Neuronal stem cell (in vitro differentiated cells): ENCODE measurements around the gene SDHAF2. TPM values are rescaled to one million over a fixed set of nuclear protein-coding genes. Genes with fewer than 3 reads are reported as not detected.
"Not testable (repeated sequence)": the region's sequence is repeated elsewhere in the genome, so short reads cannot be mapped to it uniquely, and the experiment has no call there.

Experiments used
- DNase-seq: peaks from one replicate; pipeline ENCODE4 v3.0.0-alpha.2; 2013; ENCODE audit warnings: low spot score
- H2AFZ ChIP-seq: one replicate; pipeline ENCODE4 v1.6.1; 2013; ENCODE audit warnings: mild to moderate bottlenecking, low read length, inconsistent platforms
- H2AK5ac ChIP-seq: 2 replicates; pipeline ENCODE4 v1.6.1; 2013; ENCODE audit warnings: low read depth, mild to moderate bottlenecking, inconsistent platforms, low read length, moderate library complexity, mixed read lengths
- H2BK120ac ChIP-seq: 2 replicates; pipeline ENCODE4 v1.6.1; 2013; ENCODE audit warnings: low read depth, mild to moderate bottlenecking, inconsistent platforms, low read length, moderate library complexity, mixed read lengths
- H2BK12ac ChIP-seq: one replicate; pipeline ENCODE4 v1.6.1; 2013; ENCODE audit warnings: low read length, inconsistent platforms
- H2BK15ac ChIP-seq: 2 replicates; pipeline ENCODE4 v1.6.1; 2013; ENCODE audit warnings: mild to moderate bottlenecking, low read length, inconsistent platforms, mixed read lengths
- H2BK5ac ChIP-seq: one replicate; pipeline ENCODE4 v1.6.1; 2013; ENCODE audit warnings: inconsistent platforms, mild to moderate bottlenecking, low read length, moderate library complexity
- H3K14ac ChIP-seq: one replicate; pipeline ENCODE4 v1.6.1; 2013; ENCODE audit warnings: low read length, inconsistent platforms
- H3K18ac ChIP-seq: 2 replicates; pipeline ENCODE4 v1.6.1; 2013; ENCODE audit warnings: low read length, inconsistent platforms
- H3K23ac ChIP-seq: 2 replicates; pipeline ENCODE4 v1.6.1; 2013; ENCODE audit warnings: low read depth, mild to moderate bottlenecking, mixed read lengths, low read length, inconsistent platforms; ENCODE audit not compliant: poor library complexity
- H3K27ac ChIP-seq: replicated peaks from 3 replicates; pipeline ENCODE4 v1.5.1; 2013; ENCODE audit warnings: low read length, inconsistent platforms
- H3K27me3 ChIP-seq, 3 experiments: 2 replicates each; pipeline ENCODE4 v1.6.1; 2013; ENCODE audit warnings: low read length in 3 of 3, mild to moderate bottlenecking in 2 of 3, inconsistent platforms in 1 of 3, low read depth in 1 of 3, mixed read lengths in 1 of 3, moderate library complexity in 1 of 3; ENCODE audit not compliant: control insufficient read depth in 3 of 3, insufficient read depth in 3 of 3
- H3K36me3 ChIP-seq, 2 donors: replicated peaks in 1 of 2; 2 replicates each; pipeline ENCODE4 v1.6.1; 2013; ENCODE audit warnings: low read length in 2 of 2; ENCODE audit not compliant: control insufficient read depth in 2 of 2, insufficient read depth in 2 of 2
- H3K4ac ChIP-seq: 2 replicates; pipeline ENCODE4 v1.6.1; 2013; ENCODE audit warnings: inconsistent platforms, mild to moderate bottlenecking, low read length, moderate library complexity
- H3K4me1 ChIP-seq, 2 donors: 1 replicate in 1 of 2; 2 replicates in 1 of 2; pipeline ENCODE4 v1.6.1; 2013; ENCODE audit warnings: low read length in 2 of 2, low read depth in 1 of 2; ENCODE audit not compliant: control insufficient read depth in 2 of 2, insufficient read depth in 1 of 2
- H3K4me2 ChIP-seq: one replicate; pipeline ENCODE4 v1.6.1; 2013; ENCODE audit warnings: mild to moderate bottlenecking, low read length, inconsistent platforms; ENCODE audit not compliant: insufficient read depth, poor library complexity, severe bottlenecking
- H3K4me3 ChIP-seq, 2 donors: 2 replicates each; pipeline ENCODE4 v1.5.1; 2013; ENCODE audit warnings: low read length in 2 of 2, mild to moderate bottlenecking in 2 of 2, inconsistent platforms in 1 of 2, moderate library complexity in 1 of 2
- H3K79me1 ChIP-seq: one replicate; pipeline ENCODE4 v1.6.1; 2013; ENCODE audit warnings: low read depth, mild to moderate bottlenecking, inconsistent platforms, low read length, moderate library complexity
- H3K9ac ChIP-seq: one replicate; pipeline ENCODE4 v1.6.1; 2013; ENCODE audit warnings: mild to moderate bottlenecking, low read depth, low read length, inconsistent platforms; ENCODE audit not compliant: poor library complexity
- H3K9me3 ChIP-seq, 2 donors: replicated peaks in 1 of 2; 2 replicates each; pipeline versions ENCODE3 to v1.6.1; 2013; ENCODE audit warnings: low read length in 2 of 2, mild to moderate bottlenecking in 2 of 2, inconsistent platforms in 1 of 2, low read depth in 1 of 2, mixed read lengths in 1 of 2, moderate library complexity in 1 of 2; ENCODE audit not compliant: control insufficient read depth in 2 of 2, insufficient read depth in 1 of 2
- H4K8ac ChIP-seq: one replicate; pipeline ENCODE4 v1.6.1; 2013; ENCODE audit warnings: low read depth, mild to moderate bottlenecking, inconsistent platforms, low read length, moderate library complexity
- H4K91ac ChIP-seq: one replicate; pipeline ENCODE4 v1.6.1; 2013; ENCODE audit warnings: low read length, low read depth, mild to moderate bottlenecking, inconsistent platforms; ENCODE audit not compliant: poor library complexity
- WGBS, 2 donors: extraction: QIAGEN DNeasy Blood & Tissue Kit; methylation state at CpG; one replicate each; pipeline ENCODE4 v1.1.7; 2013; ENCODE audit warnings: missing lambda C conversion rate in 2 of 2, mixed read lengths in 1 of 2; ENCODE audit not compliant: insufficient read length in 2 of 2, insufficient replicate concordance in 1 of 2; ENCODE audit errors: extremely low coverage in 2 of 2; 5-methylcytosine and 5-hydroxymethylcytosine counted together
- polyA plus RNA-seq, 2 experiments: library from polyadenylated mRNA; stranded (reverse); fragments of 200-250 nt; gene quantifications; one replicate each; pipeline ENCODE4 v1.2.3, GENCODE V29; 2013

The SDHAF2 gene
- polyA plus RNA-seq (2013, experiment 1 of 2): 16.8 TPM
- 16.3 TPM for polyA plus RNA-seq (2013, experiment 2 of 2)

DNA sequence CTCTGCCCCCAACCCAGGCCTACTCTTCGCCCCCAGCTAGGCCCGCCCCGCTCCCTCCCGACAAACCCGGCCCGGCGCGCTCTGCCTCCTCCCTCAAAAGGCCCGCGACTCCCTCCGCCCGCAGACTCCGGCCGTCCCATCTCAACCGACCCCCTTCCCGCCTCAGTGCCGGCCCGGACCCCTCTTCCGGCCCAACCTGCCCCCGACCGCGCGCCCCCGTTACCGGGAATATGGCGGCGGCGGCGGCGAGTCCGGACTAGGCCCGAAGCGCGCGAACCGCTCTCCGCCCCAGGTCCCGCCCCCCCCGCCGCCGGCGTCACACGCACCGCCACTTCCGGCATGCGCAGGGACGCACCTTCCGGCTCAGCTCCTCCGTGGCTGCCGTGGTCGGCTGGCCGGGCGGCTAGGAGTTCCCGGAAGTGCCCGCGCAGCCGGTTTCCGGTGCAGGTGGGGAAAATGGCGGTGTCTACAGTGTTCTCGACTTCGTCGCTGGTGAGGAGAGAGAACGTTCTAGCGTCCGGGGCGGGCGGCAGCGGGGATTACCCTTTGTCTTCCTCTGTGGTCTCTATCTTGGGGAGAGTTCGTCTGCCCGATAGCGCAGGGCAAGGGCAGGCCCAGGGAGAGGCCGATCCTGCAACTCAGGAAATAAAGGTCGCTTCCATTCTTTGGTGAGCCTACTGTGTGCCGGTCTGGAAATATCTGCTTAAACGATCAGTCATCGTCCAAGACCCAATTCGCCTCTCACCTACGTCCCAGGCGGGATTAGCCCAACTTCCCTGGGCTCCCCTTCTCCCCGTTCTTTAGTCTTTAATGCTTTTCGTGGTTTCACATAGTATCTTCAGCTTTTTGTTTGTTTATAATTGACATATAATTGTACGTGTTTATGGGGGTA lies at the start of gene SDHAF2, which contains the start of gene CPSF7:
Gene SDHAF2 (plus strand): TSS at position 434 of the 892 bp plus-strand sequence. CDS start 23 bp downstream, at position 457.
Gene CPSF7 (minus strand): TSS at position 285 of the 892 bp plus-strand sequence. CDS start 740 bp downstream, outside the sequence.
- Histone ChIP-seq H3K9me3 (peaks cover 0 to 6% of the 10 kb centered on the region in 2 donors), H2BK15ac (peak within 1 kb of the TSS; percentile 82), H3K23ac (peak within 1 kb of the TSS; percentile 89), H2BK5ac (peak within 1 kb of the TSS; percentile 98), H2BK120ac (peak within 1 kb of the TSS; percentile 44), H2AK5ac (peak within 1 kb of the TSS; percentile 76), H3K79me1 (peaks cover 3% of the 10 kb centered on the region), H2BK12ac (no peak within 1 kb of the TSS), H3K27me3 (no peaks in the 10 kb centered on the region), H3K4ac (peak within 1 kb of the TSS; percentile 97), H3K4me1 (peaks cover 0 to 8% of the 10 kb centered on the region in 2 donors), H4K8ac (peak within 1 kb of the TSS; percentile 92), H4K91ac (no peak within 1 kb of the TSS), H3K4me3 (peak within 1 kb of the TSS; percentile 60 to 94), H3K27ac (peak within 1 kb of the TSS; percentile 93), H3K14ac (peak within 1 kb of the TSS; percentile 98), H2AFZ (peak within 1 kb of the TSS; percentile 95), H3K18ac (peak within 1 kb of the TSS; percentile 100), H3K36me3 (peaks cover 23 to 68% of the 10 kb centered on the region in 2 donors), H3K4me2 (peak within 1 kb of the TSS; percentile 78), H3K9ac (peak within 1 kb of the TSS; percentile 96)
- no CpG with 5 or more reads among the region's 82 CpGs for WGBS, 2 donors
- DNase-seq: peak; percentile 94

- Histone ChIP-seq H3K4me1 (no peaks in the 10 kb centered on the region), H3K27me3 (no peaks in the 10 kb centered on the region), H2BK5ac (no peak overlapping the region), H2AFZ (no peak overlapping the region), H3K9me3 (no peaks in the 10 kb centered on the region), H3K4me3 (no peak overlapping the region), H2AK5ac (no peak overlapping the region), H3K4me2 (no peak overlapping the region), H2BK15ac (no peak overlapping the region), H3K23ac (no peak overlapping the region), H4K8ac (no peak overlapping the region), H3K4ac (no peak overlapping the region), H3K36me3 (peaks cover 12 to 32% of the 10 kb centered on the region in 2 donors), H4K91ac (no peak overlapping the region), H2BK12ac (no peak overlapping the region), H3K18ac (no peak overlapping the region), H3K27ac (no peak overlapping the region), H2BK120ac (no peak overlapping the region), H3K79me1 (no peaks in the 10 kb centered on the region), H3K9ac (no peak overlapping the region), H3K14ac (no peak overlapping the region)
- WGBS, 2 donors: no CpG with 5 or more reads among the region's 9 CpGs
- no peak for DNase-seq
These were observed 49.0 kb upstream of the SDHAF2 start for GRCh38 chr11:61380884-61381283.

GRCh38 chr11:61383859-61384258 lies 46.1 kb upstream of the SDHAF2 start:
- not testable (repeated sequence) for H3K79me1 ChIP-seq, H2AK5ac ChIP-seq, H3K9me3 ChIP-seq, H3K27me3 ChIP-seq, H3K27ac ChIP-seq, H3K4ac ChIP-seq, H2BK15ac ChIP-seq, H2BK12ac ChIP-seq, H2BK5ac ChIP-seq, DNase-seq, H3K14ac ChIP-seq, H3K4me2 ChIP-seq, H3K23ac ChIP-seq, H3K18ac ChIP-seq, H3K4me1 ChIP-seq, H3K9ac ChIP-seq, H4K8ac ChIP-seq, H2BK120ac ChIP-seq, H2AFZ ChIP-seq, H3K4me3 ChIP-seq, H4K91ac ChIP-seq
- no CpG with 5 or more reads among the region's 5 CpGs for WGBS, 2 donors
- peaks cover 10 to 12% of the 10 kb centered on the region in 2 donors for H3K36me3 ChIP-seq
